ENCODE measurements around the gene SLC38A8. TPM values are rescaled to one million over a fixed set of nuclear protein-coding genes. Genes with fewer than 3 reads are reported as not detected.

SLC38A8 gene
- total RNA-seq, 1 donor from 2014 or later = not detected

DNA sequence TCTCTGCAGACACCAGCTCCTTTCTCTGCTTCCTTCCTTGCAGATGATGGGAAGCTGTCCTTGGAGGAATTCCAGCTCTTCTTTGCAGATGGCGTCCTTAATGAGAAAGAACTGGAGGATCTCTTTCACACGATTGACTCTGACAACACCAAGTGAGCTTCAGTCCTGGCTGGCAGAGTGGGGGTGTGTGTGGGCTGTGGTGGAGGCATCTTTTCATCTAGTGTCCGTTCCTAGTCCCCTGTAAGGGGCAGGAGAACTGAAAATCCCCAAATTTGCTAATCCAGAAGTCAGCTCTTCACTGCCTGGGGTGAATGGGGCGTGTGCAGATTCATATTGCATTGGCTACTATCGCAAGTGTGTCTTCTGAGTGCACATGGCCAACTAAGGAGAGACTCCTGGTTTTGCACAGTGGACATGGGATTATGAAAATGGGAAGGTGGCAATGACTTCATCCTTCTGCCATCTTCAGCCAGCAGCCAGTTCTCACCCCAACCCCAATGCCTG is 64.1 kb downstream of the SLC38A8 start:
- Histone ChIP-seq H3K27ac (no peak overlapping the region), H3K4me3 (no peak overlapping the region), H3K4me1 (no peaks in the 10 kb centered on the region), H3K36me3 (no peaks in the 10 kb centered on the region), H3K27me3 (no peaks in the 10 kb centered on the region), H3K9me3 (peaks cover 0 to 11% of the 10 kb centered on the region in 2 donors)
- DNase-seq (ENCODE audit: low spot score in 2 of 2) = no peak
- intact Hi-C loops (cut with DNase I) = no loop called here
- TF ChIP-seq, protein P1, sequence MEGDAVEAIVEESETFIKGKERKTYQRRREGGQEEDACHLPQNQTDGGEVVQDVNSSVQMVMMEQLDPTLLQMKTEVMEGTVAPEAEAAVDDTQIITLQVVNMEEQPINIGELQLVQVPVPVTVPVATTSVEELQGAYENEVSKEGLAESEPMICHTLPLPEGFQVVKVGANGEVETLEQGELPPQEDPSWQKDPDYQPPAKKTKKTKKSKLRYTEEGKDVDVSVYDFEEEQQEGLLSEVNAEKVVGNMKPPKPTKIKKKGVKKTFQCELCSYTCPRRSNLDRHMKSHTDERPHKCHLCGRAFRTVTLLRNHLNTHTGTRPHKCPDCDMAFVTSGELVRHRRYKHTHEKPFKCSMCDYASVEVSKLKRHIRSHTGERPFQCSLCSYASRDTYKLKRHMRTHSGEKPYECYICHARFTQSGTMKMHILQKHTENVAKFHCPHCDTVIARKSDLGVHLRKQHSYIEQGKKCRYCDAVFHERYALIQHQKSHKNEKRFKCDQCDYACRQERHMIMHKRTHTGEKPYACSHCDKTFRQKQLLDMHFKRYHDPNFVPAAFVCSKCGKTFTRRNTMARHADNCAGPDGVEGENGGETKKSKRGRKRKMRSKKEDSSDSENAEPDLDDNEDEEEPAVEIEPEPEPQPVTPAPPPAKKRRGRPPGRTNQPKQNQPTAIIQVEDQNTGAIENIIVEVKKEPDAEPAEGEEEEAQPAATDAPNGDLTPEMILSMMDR (IDR thresholded peaks at IDR 0.05) = no peak

DNA sequence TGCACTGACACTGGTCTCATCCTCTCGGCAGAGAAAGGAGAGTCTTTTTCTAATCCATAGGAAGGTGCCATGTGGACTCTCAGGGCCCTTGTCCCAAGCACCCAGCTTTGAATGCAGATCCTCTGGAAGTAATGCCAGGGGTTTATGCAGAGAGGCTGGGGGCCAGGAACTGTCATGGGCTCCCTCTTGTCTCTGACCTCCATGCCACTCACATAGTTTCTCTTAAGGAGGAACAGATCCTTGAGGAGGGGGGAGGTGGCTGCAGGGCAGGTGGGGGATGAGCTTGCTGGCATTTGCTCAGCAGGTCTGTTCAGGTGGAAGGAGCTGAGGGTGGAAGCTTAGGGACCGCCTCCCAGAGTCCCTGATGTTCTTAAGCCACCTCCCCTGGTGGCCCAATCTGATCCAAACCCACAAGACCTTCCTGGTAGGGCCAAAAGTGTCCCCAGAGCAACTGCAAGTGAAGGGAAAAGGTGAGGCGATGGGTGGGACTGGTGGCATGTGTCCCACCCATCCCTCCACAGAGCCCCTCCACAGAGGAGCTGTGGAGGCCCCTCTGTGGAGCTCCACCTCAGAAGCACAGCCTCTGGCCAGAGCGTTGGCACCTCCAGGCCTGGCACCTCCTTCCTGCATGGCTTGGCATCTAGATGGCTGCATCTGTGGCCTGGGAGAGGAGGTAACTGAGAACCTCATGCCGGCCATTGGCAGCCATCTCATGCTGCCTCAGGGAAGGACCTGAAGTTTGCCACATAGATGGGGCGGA is 65.4 kb downstream of the SLC38A8 start:
- no peaks in the 10 kb centered on the region for H3K4me1 ChIP-seq
- peaks cover 0 to 11% of the 10 kb centered on the region in 2 donors for H3K9me3 ChIP-seq
- no peaks in the 10 kb centered on the region for H3K27me3 ChIP-seq
- intact Hi-C loops (cut with DNase I) = no loop called here
- no peak for DNase-seq (ENCODE audit: low spot score in 2 of 2)
- no peaks in the 10 kb centered on the region for H3K36me3 ChIP-seq
- no peak overlapping the region for H3K4me3 ChIP-seq
- TF ChIP-seq, protein P1 (IDR thresholded peaks at IDR 0.05) = no peak
- H3K27ac ChIP-seq = no peak overlapping the region

DNA sequence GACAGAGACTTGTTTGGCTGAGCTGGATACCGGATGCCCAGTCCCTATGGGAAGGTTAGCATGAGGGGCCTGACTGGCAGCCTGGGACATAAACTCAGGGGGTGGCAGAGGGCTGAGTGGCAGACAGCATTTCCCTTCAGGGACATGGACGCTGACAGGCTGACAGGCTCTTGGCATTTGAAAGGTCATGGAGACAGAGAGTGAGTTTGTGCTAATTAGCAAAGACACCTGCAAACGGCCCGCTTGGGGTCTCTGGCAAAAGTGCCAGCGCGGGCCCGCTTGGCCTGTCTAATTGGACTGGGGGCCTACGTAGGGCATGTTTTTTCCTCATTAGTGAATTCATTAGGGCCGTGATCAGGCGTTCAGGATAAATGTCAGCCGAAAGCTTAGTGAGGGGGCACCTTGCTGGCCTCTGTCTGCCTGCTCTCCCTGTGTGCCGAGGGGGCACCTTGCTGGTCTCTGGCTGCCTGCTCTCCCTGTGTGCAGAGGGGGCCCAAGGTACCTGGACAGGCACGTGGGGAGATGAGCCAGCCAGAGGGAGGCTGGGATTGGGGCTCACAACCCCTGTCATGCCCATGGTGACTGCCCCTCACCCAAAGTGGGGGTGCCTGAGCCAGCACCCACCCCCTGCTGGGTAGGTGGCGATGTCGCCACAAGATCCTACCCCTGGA is 66.9 kb downstream of the SLC38A8 start:
- DNase-seq (ENCODE audit: low spot score in 2 of 2) = no peak
- Histone ChIP-seq H3K27me3 (no peaks in the 10 kb centered on the region), H3K4me3 (no peak overlapping the region), H3K36me3 (no peaks in the 10 kb centered on the region), H3K4me1 (no peaks in the 10 kb centered on the region), H3K9me3 (peaks cover 0 to 11% of the 10 kb centered on the region in 2 donors), H3K27ac (no peak overlapping the region)
- intact Hi-C loops (cut with DNase I) = no loop called here
- TF ChIP-seq, protein P1 (IDR thresholded peaks at IDR 0.05) = no peak

DNA sequence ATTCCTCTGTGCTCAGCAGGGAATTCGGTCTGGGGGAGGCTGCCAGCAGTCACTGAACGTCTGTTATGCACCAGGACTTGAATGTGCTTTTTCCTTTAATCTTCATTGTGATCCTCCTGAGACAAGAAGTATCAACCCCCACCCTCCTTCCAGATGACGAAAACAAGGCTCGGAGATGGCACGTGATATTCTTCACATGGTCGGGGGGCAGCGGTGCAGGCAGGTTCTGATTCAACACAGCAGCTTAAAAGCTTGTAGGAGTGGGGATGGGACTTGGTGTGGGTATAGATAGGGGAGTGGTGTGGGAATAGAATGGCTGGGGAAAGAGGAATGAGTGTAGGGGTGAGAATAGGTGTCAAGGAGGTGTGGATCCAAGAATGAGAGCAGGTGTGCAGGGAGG is 68.1 kb downstream of the SLC38A8 start:
- Histone ChIP-seq H3K27ac (no peak overlapping the region), H3K9me3 (peaks cover 0 to 11% of the 10 kb centered on the region in 2 donors), H3K4me3 (no peak overlapping the region), H3K36me3 (no peaks in the 10 kb centered on the region), H3K27me3 (no peaks in the 10 kb centered on the region), H3K4me1 (no peaks in the 10 kb centered on the region)
- intact Hi-C loops (cut with DNase I) = no loop called here
- no peak for DNase-seq (ENCODE audit: low spot score in 2 of 2)
- TF ChIP-seq, protein P1 (IDR thresholded peaks at IDR 0.05) = no peak

DNA sequence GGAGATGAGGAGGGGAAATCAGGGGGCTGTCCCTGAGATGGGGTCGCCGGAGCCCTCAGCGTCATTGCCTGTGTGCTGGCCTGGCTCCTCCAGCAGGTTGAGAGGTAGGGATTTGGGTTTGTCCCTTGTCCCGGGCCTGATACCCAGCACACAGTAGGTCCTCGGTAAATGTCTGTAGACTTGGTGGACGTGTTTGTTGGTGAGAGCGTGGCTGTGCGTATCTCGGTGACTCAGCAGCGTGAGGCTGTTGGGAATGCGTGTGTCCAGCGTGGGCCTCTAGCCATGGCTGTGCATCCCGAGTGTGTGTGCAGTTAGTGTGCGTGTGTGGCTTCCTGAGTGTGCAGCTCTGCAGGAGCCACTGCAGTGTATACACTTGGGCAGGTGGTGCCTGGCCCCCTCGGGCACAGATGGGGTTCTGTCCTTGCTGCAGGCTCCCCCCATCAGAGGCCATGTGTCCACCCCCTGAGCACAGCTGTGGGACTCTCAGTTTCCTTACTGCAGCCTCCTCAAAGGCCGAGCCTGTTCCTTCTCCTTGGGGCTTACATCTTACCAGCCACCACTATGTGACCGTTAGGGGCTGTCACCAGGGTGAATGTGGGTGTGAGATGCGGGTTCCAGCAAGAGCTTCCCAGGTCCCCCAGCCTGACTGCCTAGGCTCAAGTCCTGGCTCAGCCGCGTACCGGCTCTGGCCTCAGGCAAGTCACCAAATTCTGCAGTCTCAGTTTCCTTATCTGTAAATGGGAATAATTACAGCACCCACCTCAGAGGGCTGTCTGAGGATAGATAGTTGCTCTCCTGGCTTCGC is 68.8 kb downstream of the SLC38A8 start:
- no peak for DNase-seq (ENCODE audit: low spot score in 2 of 2)
- Histone ChIP-seq H3K27me3 (peaks cover 4% of the 10 kb centered on the region), H3K36me3 (no peaks in the 10 kb centered on the region), H3K27ac (no peak overlapping the region), H3K4me1 (no peaks in the 10 kb centered on the region), H3K4me3 (no peak overlapping the region), H3K9me3 (peaks cover 0 to 11% of the 10 kb centered on the region in 2 donors)
- intact Hi-C loops (cut with DNase I) = no loop called here
- TF ChIP-seq, protein P1 (IDR thresholded peaks at IDR 0.05) = no peak

Measured in ascending aorta (tissue), 2 donors.